HepG2 (cell line): ENCODE measurements around the gene YEATS2.

Experiments used
- CTCF ChIP-seq: sonication (generic); formaldehyde crosslinking; IDR thresholded peaks from 2 replicates; pipeline ENCODE4 v1.5.0; 2020; ENCODE audit warnings: mild to moderate bottlenecking, missing genetic modification reagents, moderate library complexity
- JUND ChIP-seq: sonication (generic); formaldehyde crosslinking; IDR thresholded peaks from 2 replicates; pipeline ENCODE4 v1.8.0; 2022; ENCODE audit warnings: mild to moderate bottlenecking, missing genetic modification reagents
- MAZ ChIP-seq, 2 experiments: sonication (generic) in 1 of 2; formaldehyde crosslinking in 1 of 2; IDR thresholded peaks; 2 replicates each; pipeline versions ENCODE4 v1.5.0 to v1.6.1; 2012 to 2020; ENCODE audit warnings: low read depth in 2 of 2, mild to moderate bottlenecking in 2 of 2, borderline replicate concordance in 1 of 2, improper control_type of control experiment in 1 of 2, low read length in 1 of 2, missing genetic modification reagents in 1 of 2, moderate library complexity in 1 of 2
- SIN3A ChIP-seq: IDR thresholded peaks from 2 replicates; pipeline ENCODE4 v1.6.1; 2011; ENCODE audit warnings: low read depth, mild to moderate bottlenecking, control low read depth, low read length, borderline replicate concordance
- ZBTB40 ChIP-seq, 2 experiments: fragments of 450-650 bp in 1 of 2; sonication (generic) in 1 of 2; formaldehyde crosslinking in 1 of 2; IDR thresholded peaks; 2 replicates each; pipeline versions ENCODE4 v1.6.1 to v1.8.0; 2016 to 2022; ENCODE audit warnings: antibody characterized with exemption in 1 of 2, mild to moderate bottlenecking in 1 of 2, missing genetic modification reagents in 1 of 2
- ZNF766 ChIP-seq: sonication (generic); formaldehyde crosslinking; IDR thresholded peaks from 2 replicates; pipeline ENCODE4 v1.5.0; 2020; ENCODE audit warnings: missing genetic modification reagents, borderline replicate concordance
- ZNF883 ChIP-seq: sonication (generic); formaldehyde crosslinking; IDR thresholded peaks from 2 replicates; pipeline ENCODE4 v1.5.1; 2020; ENCODE audit warnings: mild to moderate bottlenecking, missing genetic modification reagents; ENCODE audit errors: not compliant biosample characterization
- TF ChIP-seq, protein P1 (sequence below): sonication (generic); formaldehyde crosslinking; IDR thresholded peaks from 2 replicates; pipeline ENCODE4 v1.5.0; 2020; ENCODE audit warnings: mild to moderate bottlenecking, missing genetic modification reagents

DNA sequence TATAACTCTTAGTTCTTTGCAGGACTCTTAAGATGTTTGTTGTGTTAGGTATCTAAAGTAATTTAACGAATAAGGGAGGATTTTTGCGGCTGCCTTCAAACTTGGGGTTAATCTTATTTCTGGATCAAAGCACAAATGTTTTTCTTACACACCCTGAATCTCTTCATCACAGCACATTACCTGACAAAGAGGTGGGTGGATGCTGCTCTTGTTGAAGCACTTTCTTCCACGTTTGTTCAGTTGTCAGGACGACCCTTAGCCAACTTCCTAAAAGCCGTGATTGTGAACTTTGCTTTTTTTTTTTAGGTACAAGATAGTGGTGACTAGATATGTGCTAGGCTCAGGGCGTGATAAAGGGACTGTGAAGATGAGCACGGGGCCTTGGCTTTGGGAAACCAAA, 36.0 kb downstream of the YEATS2 start:
- no peak for TF ChIP-seq SIN3A
- no peak for TF ChIP-seq CTCF (CRISPR knock-in tag)
- no peak for TF ChIP-seq JUND
- no peak for TF ChIP-seq MAZ (IDR thresholded peaks at IDR 0.05; ENCODE audit: borderline replicate concordance, low read depth, low read length)
- TF ChIP-seq MAZ (CRISPR knock-in tag; IDR thresholded peaks at IDR 0.05; ENCODE audit: low read depth) = no peak
- no peak for TF ChIP-seq ZNF883 (CRISPR knock-in tag)
- no peak for TF ChIP-seq ZNF766 (CRISPR knock-in tag)
- TF ChIP-seq ZBTB40 (IDR thresholded peaks at IDR 0.05) = no peak
- no peak for TF ChIP-seq ZBTB40 (CRISPR knock-in tag; IDR thresholded peaks at IDR 0.05)
- TF ChIP-seq, protein P1, sequence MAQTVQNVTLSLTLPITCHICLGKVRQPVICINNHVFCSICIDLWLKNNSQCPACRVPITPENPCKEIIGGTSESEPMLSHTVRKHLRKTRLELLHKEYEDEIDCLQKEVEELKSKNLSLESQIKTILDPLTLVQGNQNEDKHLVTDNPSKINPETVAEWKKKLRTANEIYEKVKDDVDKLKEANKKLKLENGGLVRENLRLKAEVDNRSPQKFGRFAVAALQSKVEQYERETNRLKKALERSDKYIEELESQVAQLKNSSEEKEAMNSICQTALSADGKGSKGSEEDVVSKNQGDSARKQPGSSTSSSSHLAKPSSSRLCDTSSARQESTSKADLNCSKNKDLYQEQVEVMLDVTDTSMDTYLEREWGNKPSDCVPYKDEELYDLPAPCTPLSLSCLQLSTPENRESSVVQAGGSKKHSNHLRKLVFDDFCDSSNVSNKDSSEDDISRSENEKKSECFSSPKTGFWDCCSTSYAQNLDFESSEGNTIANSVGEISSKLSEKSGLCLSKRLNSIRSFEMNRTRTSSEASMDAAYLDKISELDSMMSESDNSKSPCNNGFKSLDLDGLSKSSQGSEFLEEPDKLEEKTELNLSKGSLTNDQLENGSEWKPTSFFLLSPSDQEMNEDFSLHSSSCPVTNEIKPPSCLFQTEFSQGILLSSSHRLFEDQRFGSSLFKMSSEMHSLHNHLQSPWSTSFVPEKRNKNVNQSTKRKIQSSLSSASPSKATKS = no peak
